Activated B cell treated with CpG ODN at 0.5 μM for 24 hours (primary cell): ENCODE measurements around the gene TRAFD1. TPM values are rescaled to one million over a fixed set of nuclear protein-coding genes. Genes with fewer than 3 reads are reported as not detected.

Experiments
- ATAC-seq: fragments of 200-7000 bp; cut with Tn5 transposase; one replicate; pipeline ENCODE4 v1.10.0; 2021; ENCODE audit warnings: low read depth, mild to moderate bottlenecking, moderate library complexity
- CTCF ChIA-PET: fragments of 350-600 bp; sonication (Branson Sonifier 250); formaldehyde crosslinking; loops from one replicate; lab custom pipeline; 2021; ENCODE audit warnings: antibody characterized with exemption; lab: Charles Lee
- POLR2A ChIA-PET: fragments of 350-600 bp; sonication (Branson Sonifier 250); formaldehyde crosslinking; loops from one replicate; lab custom pipeline; 2021; ENCODE audit warnings: antibody characterized with exemption; lab: Charles Lee
- DNase-seq: peaks from one replicate; pipeline ENCODE4 v3.0.0; 2022
- H3K27ac Mint-ChIP-seq: one replicate; pipeline ENCODE4 v1.8.0; 2020; ENCODE audit warnings: mixed read lengths
- H3K27me3 Mint-ChIP-seq: one replicate; pipeline ENCODE4 v1.8.0; 2021; ENCODE audit warnings: mixed read lengths
- H3K36me3 Mint-ChIP-seq: one replicate; pipeline ENCODE4 v1.8.0; 2021; ENCODE audit warnings: low read depth, mixed read lengths
- H3K4me1 Mint-ChIP-seq: one replicate; pipeline ENCODE4 v1.8.0; 2021; ENCODE audit warnings: mixed read lengths
- H3K4me3 Mint-ChIP-seq: one replicate; pipeline ENCODE4 v1.8.0; 2020; ENCODE audit warnings: mild to moderate bottlenecking, mixed read lengths
- H3K9me3 Mint-ChIP-seq: one replicate; pipeline ENCODE4 v1.8.0; 2020; ENCODE audit warnings: mixed read lengths
- CTCF ChIP-seq: fragments of 200-600 bp; IDR thresholded peaks from one replicate; pipeline ENCODE4 v1.8.0; 2022; ENCODE audit warnings: antibody characterized with exemption, mild to moderate bottlenecking
- intact Hi-C: fragments of 100-400 bp; cut with micrococcal nuclease; formaldehyde crosslinking; loops from one replicate; pipeline ENCODE4 v1.15.1; 2024
- total RNA-seq: library from RNA; stranded (reverse); gene quantifications from 2 replicates; pipeline ENCODE4 v1.2.3, GENCODE V29; 2022

The TRAFD1 gene
- total RNA-seq, 1 donor from 2014 or later, result 51.0 TPM

DNA sequence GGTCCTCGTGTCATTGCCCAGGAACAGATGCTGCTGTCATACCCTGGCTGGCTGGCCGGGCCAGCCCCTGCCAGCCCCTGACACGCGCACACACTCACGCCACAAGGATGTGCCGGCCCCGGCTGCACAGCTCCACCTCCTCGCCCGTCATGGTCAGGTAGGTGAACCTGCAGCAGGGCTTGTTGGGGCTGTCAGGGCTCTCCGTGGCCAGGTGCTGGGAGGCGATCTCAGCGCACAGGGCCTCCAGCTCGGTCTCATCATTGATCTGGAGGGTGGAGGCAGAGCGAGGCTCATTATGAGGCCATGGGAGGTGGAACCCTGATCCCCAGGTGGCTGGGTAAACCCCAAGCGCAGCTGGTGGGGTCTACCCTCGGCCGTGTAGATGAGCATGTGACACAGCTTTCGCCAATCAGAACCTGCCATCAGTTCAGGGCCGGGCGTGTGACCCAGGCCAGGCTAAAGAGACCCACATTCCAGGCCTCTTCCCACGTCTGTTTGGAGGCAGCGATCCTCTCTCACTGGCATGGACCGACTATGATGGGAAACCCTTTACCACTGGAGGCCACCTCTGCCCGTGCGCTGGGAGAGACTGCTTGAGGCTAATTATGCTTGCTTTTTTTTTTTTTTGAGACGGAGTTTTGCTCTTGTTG is 38.8 kb downstream of the TRAFD1 start:
- DNase-seq, result no peak
- POLR2A ChIA-PET, result no interaction called here
- CTCF ChIA-PET, result no interaction called here
- no peak for TF ChIP-seq CTCF
- Mint-ChIP-seq H3K27ac (no peak overlapping the region), H3K4me3 (no peak overlapping the region), H3K27me3 (no peaks in the 10 kb centered on the region), H3K36me3 (peaks cover 57% of the 10 kb centered on the region), H3K9me3 (peaks cover 2% of the 10 kb centered on the region), H3K4me1 (peaks cover 10% of the 10 kb centered on the region)
- no peak for ATAC-seq
- intact Hi-C loops, result no loop called here

- ChIA-PET CTCF (no interaction called here), POLR2A (interaction anchor here (0.7 kb wide), 1 partner anchor 124 kb away, joined by 7 read pairs; no protein-coding TSS in a partner anchor)
- no peak overlapping the region for H3K4me3 Mint-ChIP-seq
- H3K4me1 Mint-ChIP-seq, result peaks cover 6% of the 10 kb centered on the region
- no peak for TF ChIP-seq CTCF
- H3K27me3 Mint-ChIP-seq, result no peaks in the 10 kb centered on the region
- H3K27ac Mint-ChIP-seq, result no peak overlapping the region
- ATAC-seq, result no peak
- no peaks in the 10 kb centered on the region for H3K9me3 Mint-ChIP-seq
- DNase-seq, result no peak
- intact Hi-C loops, result no loop called here
- H3K36me3 Mint-ChIP-seq, result peaks cover 54% of the 10 kb centered on the region
These were observed 40.3 kb downstream of the TRAFD1 start for GRCh38 chr12:112165624-112166023.

GRCh38 chr12:112166051-112167015 is 41.0 kb downstream of the TRAFD1 start:
- ChIA-PET POLR2A (no interaction called here), CTCF (no interaction called here)
- DNase-seq (no peak), ATAC-seq (no peak)
- H3K4me3 Mint-ChIP-seq, result no peak overlapping the region
- H3K4me1 Mint-ChIP-seq, result peaks cover 6% of the 10 kb centered on the region
- H3K9me3 Mint-ChIP-seq, result no peaks in the 10 kb centered on the region
- no peak for TF ChIP-seq CTCF
- H3K27ac Mint-ChIP-seq, result no peak overlapping the region
- H3K36me3 Mint-ChIP-seq, result peaks cover 51% of the 10 kb centered on the region
- intact Hi-C loops, result no loop called here
- H3K27me3 Mint-ChIP-seq, result no peaks in the 10 kb centered on the region

- H3K27ac Mint-ChIP-seq, result no peak overlapping the region
- CTCF ChIA-PET, result no interaction called here
- no peak for TF ChIP-seq CTCF
- intact Hi-C loops, result no loop called here
- DNase-seq (no peak), ATAC-seq (no peak)
- POLR2A ChIA-PET, result no interaction called here
- H3K36me3 Mint-ChIP-seq, result peaks cover 49% of the 10 kb centered on the region
- no peak overlapping the region for H3K4me3 Mint-ChIP-seq
- H3K9me3 Mint-ChIP-seq, result no peaks in the 10 kb centered on the region
- no peaks in the 10 kb centered on the region for H3K27me3 Mint-ChIP-seq
- H3K4me1 Mint-ChIP-seq, result peaks cover 6% of the 10 kb centered on the region
These were observed 41.7 kb downstream of the TRAFD1 start for GRCh38 chr12:112167031-112167461.
